Keratinocyte (primary cell): ENCODE data around the gene FAM117A. TPM values are rescaled to one million over a fixed set of nuclear protein-coding genes. Genes with fewer than 3 reads are reported as not detected.

Source experiments
- DNase-seq: peaks from one replicate; pipeline ENCODE4 v3.0.0-alpha.2; 2011; ENCODE audit warnings: low read depth, missing footprints, low spot score
- FAIRE-seq: peaks from 2 replicates; lab custom pipeline; 2011; peaks lifted over from hg19 to GRCh38; lab: Jason Lieb, UNC
- H2AFZ ChIP-seq: 2 replicates; pipeline ENCODE4 v1.6.0; 2012; ENCODE audit warnings: low read length, control low read depth, inconsistent platforms; ENCODE audit not compliant: control insufficient read depth
- H3K27ac ChIP-seq: 2 replicates; pipeline ENCODE4 v1.5.1; 2011; ENCODE audit warnings: low read length; ENCODE audit not compliant: control insufficient read depth, insufficient read depth
- H3K27me3 ChIP-seq: 3 replicates; pipeline ENCODE4 v1.6.0; 2011; ENCODE audit warnings: low read length; ENCODE audit not compliant: control insufficient read depth, insufficient read depth; ENCODE audit errors: extremely low read depth
- H3K36me3 ChIP-seq, 2 experiments: 2 replicates in 1 of 2; 3 replicates in 1 of 2; pipeline ENCODE4 v1.5.1; 2011; ENCODE audit warnings: low read length in 2 of 2, mild to moderate bottlenecking in 1 of 2; ENCODE audit not compliant: control insufficient read depth in 2 of 2, insufficient read depth in 2 of 2; ENCODE audit errors: extremely low read depth in 1 of 2
- H3K4me1 ChIP-seq: 3 replicates; pipeline ENCODE4 v1.5.1; 2011; ENCODE audit warnings: low read length; ENCODE audit not compliant: control insufficient read depth, insufficient read depth; ENCODE audit errors: extremely low read depth
- H3K4me2 ChIP-seq: 3 replicates; pipeline ENCODE4 v1.6.0; 2011; ENCODE audit warnings: low read depth, low read length; ENCODE audit not compliant: control insufficient read depth, insufficient read depth; ENCODE audit errors: extremely low read depth
- H3K4me3 ChIP-seq, 3 experiments: fragments of 200-600 bp in 1 of 3; sonication (generic) in 1 of 3; 2 replicates in 2 of 3; 3 replicates in 1 of 3; pipeline ENCODE4 v1.5.1; 2011 to 2016; ENCODE audit warnings: low read length in 3 of 3, mild to moderate bottlenecking in 3 of 3, control low read depth in 2 of 3, inconsistent platforms in 1 of 3, low read depth in 1 of 3, mixed read lengths in 1 of 3, mixed run types in 1 of 3, moderate library complexity in 1 of 3; ENCODE audit not compliant: control insufficient read depth in 2 of 3, insufficient read depth in 2 of 3; ENCODE audit errors: extremely low read depth in 1 of 3
- H3K79me2 ChIP-seq: 2 replicates; pipeline ENCODE4 v1.6.0; 2012; ENCODE audit warnings: low read length; ENCODE audit not compliant: control insufficient read depth, insufficient read depth
- H3K9ac ChIP-seq: 3 replicates; pipeline ENCODE4 v1.6.0; 2011; ENCODE audit warnings: low read length; ENCODE audit not compliant: control insufficient read depth, insufficient read depth; ENCODE audit errors: extremely low read depth
- H3K9me1 ChIP-seq: 3 replicates; pipeline ENCODE4 v1.6.0; 2011; ENCODE audit warnings: low read length; ENCODE audit not compliant: control insufficient read depth, insufficient read depth; ENCODE audit errors: extremely low read depth
- H3K9me3 ChIP-seq: 2 replicates; pipeline ENCODE4 v1.5.1; 2012; ENCODE audit warnings: low read depth, low read length; ENCODE audit not compliant: control insufficient read depth
- H4K20me1 ChIP-seq: 3 replicates; pipeline ENCODE4 v1.6.0; 2011; ENCODE audit warnings: low read length; ENCODE audit not compliant: control insufficient read depth, insufficient read depth; ENCODE audit errors: extremely low read depth
- EZH2 ChIP-seq: IDR thresholded peaks from one replicate; pipeline ENCODE4 v1.6.1; 2012; ENCODE audit warnings: inconsistent platforms, mild to moderate bottlenecking, low read length, moderate library complexity
- dilution Hi-C: fragments of 300-500 bp; cut with MboI; formaldehyde crosslinking; loops from one replicate; pipeline ENCODE4 v1.7.0; 2020; ENCODE audit warnings: low sequenced_read_pairs; ENCODE audit not compliant: extremely low pct_ligation_motif_present
- polyA plus RNA-seq, 5 experiments: library from polyadenylated mRNA; depleted of rRNA in 3 of 5; stranded (reverse) in 3 of 5; stranded (forward) in 1 of 5; unstranded in 1 of 5; fragments of >200 nt; gene quantifications; 1 replicate in 1 of 5; 2 replicates in 3 of 5; 3 replicates in 1 of 5; pipeline versions ENCODE4 v1.2.1 to v1.2.3, GENCODE V29; 2011 to 2012; ENCODE audit warnings: missing spikeins in 2 of 5, low read depth in 1 of 5, low replicate concordance in 1 of 5
- TF ChIP-seq, protein P1 (sequence below), 3 experiments: IDR thresholded peaks in 1 of 3; conservative IDR thresholded peaks in 1 of 3; optimal IDR thresholded peaks in 1 of 3; 2 replicates in 2 of 3; 3 replicates in 1 of 3; pipeline versions ENCODE3 to v1.5.1; 2011; ENCODE audit warnings: low read length in 3 of 3, mild to moderate bottlenecking in 3 of 3, moderate library complexity in 2 of 3, control low read depth in 1 of 3, inconsistent platforms in 1 of 3; ENCODE audit not compliant: insufficient read depth in 2 of 3; ENCODE audit errors: extremely low read depth in 1 of 3

Gene FAM117A
- polyA plus RNA-seq, 1 donor (not counting 4 experiments of a cell fraction or from before 2014, with no cell fraction given) = 4.7 TPM

GRCh38 chr17:49695698-49696232 lies 68.2 kb downstream of the FAM117A start:
- Histone ChIP-seq H3K27me3 (peaks cover 5% of the 10 kb centered on the region), H3K4me1 (no peaks in the 10 kb centered on the region), H3K27ac (no peak overlapping the region), H3K9me3 (no peaks in the 10 kb centered on the region), H3K4me2 (no peak overlapping the region), H2AFZ (no peak overlapping the region), H3K36me3 (peaks cover 7 to 12% of the 10 kb centered on the region in 2 experiments), H3K4me3 (no peak overlapping the region), H3K79me2 (no peaks in the 10 kb centered on the region), H3K9me1 (no peaks in the 10 kb centered on the region), H3K9ac (no peak overlapping the region), H4K20me1 (no peaks in the 10 kb centered on the region)
- dilution Hi-C loops = no loop called here
- no peak for DNase-seq
- FAIRE-seq = no peak
- TF ChIP-seq, protein P1, sequence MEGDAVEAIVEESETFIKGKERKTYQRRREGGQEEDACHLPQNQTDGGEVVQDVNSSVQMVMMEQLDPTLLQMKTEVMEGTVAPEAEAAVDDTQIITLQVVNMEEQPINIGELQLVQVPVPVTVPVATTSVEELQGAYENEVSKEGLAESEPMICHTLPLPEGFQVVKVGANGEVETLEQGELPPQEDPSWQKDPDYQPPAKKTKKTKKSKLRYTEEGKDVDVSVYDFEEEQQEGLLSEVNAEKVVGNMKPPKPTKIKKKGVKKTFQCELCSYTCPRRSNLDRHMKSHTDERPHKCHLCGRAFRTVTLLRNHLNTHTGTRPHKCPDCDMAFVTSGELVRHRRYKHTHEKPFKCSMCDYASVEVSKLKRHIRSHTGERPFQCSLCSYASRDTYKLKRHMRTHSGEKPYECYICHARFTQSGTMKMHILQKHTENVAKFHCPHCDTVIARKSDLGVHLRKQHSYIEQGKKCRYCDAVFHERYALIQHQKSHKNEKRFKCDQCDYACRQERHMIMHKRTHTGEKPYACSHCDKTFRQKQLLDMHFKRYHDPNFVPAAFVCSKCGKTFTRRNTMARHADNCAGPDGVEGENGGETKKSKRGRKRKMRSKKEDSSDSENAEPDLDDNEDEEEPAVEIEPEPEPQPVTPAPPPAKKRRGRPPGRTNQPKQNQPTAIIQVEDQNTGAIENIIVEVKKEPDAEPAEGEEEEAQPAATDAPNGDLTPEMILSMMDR (optimal IDR thresholded peaks at IDR 0.05 in 1 of 3, IDR thresholded peaks at IDR 0.05 in 1 of 3, conservative IDR thresholded peaks at IDR 0.05 in 1 of 3; ENCODE audit: extremely low read depth in 1 of 3, insufficient read depth in 2 of 3, low read length in 3 of 3) = no peak
- TF ChIP-seq EZH2 = no peak

- Histone ChIP-seq H3K4me2 (no peak overlapping the region), H4K20me1 (no peaks in the 10 kb centered on the region), H3K9me3 (no peaks in the 10 kb centered on the region), H3K9ac (no peak overlapping the region), H3K79me2 (no peaks in the 10 kb centered on the region), H3K9me1 (no peaks in the 10 kb centered on the region), H3K27ac (no peak overlapping the region), H3K36me3 (peaks cover 2 to 6% of the 10 kb centered on the region in 2 experiments), H3K27me3 (peaks cover 5% of the 10 kb centered on the region), H3K4me1 (no peaks in the 10 kb centered on the region), H3K4me3 (no peak overlapping the region), H2AFZ (peak overlapping the region; percentile 27)
- dilution Hi-C loops = no loop called here
- FAIRE-seq (no peak), DNase-seq (no peak)
- TF ChIP-seq, protein P1 (optimal IDR thresholded peaks at IDR 0.05 in 1 of 3, IDR thresholded peaks at IDR 0.05 in 1 of 3, conservative IDR thresholded peaks at IDR 0.05 in 1 of 3; ENCODE audit: extremely low read depth in 1 of 3, insufficient read depth in 2 of 3, low read length in 3 of 3) = peak; percentile 71 to 92 (median 83)
- no peak for TF ChIP-seq EZH2
These were observed 68.9 kb downstream of the FAM117A start for GRCh38 chr17:49694847-49695697.
